ENCODE measurements around the gene FUT7. TPM values are rescaled to one million over a fixed set of nuclear protein-coding genes. Genes with fewer than 3 reads are reported as not detected.

Gene FUT7
- total RNA-seq, 1 experiment from 2014 or later, result 0.12 TPM

- H3K27ac Mint-ChIP-seq (ENCODE audit: low read depth, unreplicated experiment), result no peak overlapping the region
- no peak for TF ChIP-seq CTCF (IDR thresholded peaks at IDR 0.05; ENCODE audit: unreplicated experiment)
- no peak overlapping the region for H3K4me3 Mint-ChIP-seq (ENCODE audit: unreplicated experiment)
- CTCF ChIA-PET, result no interaction called here
- no peaks in the 10 kb centered on the region for H3K9me3 Mint-ChIP-seq (ENCODE audit: unreplicated experiment)
- no peak for DNase-seq (ENCODE audit: unreplicated experiment)
- peaks cover 10% of the 10 kb centered on the region for H3K36me3 Mint-ChIP-seq (ENCODE audit: insufficient read depth, unreplicated experiment)
- no TSS peak for BruUV-seq (replicated peaks)
- POLR2A ChIA-PET, result no interaction called here
- intact Hi-C loops (cut with micrococcal nuclease), result no loop called here
- no peaks in the 10 kb centered on the region for H3K4me1 Mint-ChIP-seq (ENCODE audit: insufficient read depth, unreplicated experiment)
- H3K27me3 Mint-ChIP-seq (ENCODE audit: insufficient read depth, unreplicated experiment), result no peaks in the 10 kb centered on the region
These were observed 23.6 kb downstream of the FUT7 start for GRCh38 chr9:137008312-137008711.

- no peak for DNase-seq (ENCODE audit: unreplicated experiment)
- Mint-ChIP-seq H3K27me3 (ENCODE audit: insufficient read depth, unreplicated experiment) (no peaks in the 10 kb centered on the region), H3K36me3 (ENCODE audit: insufficient read depth, unreplicated experiment) (peaks cover 10% of the 10 kb centered on the region), H3K9me3 (ENCODE audit: unreplicated experiment) (no peaks in the 10 kb centered on the region), H3K4me1 (ENCODE audit: insufficient read depth, unreplicated experiment) (no peaks in the 10 kb centered on the region), H3K4me3 (ENCODE audit: unreplicated experiment) (no peak overlapping the region), H3K27ac (ENCODE audit: low read depth, unreplicated experiment) (no peak overlapping the region)
- ChIA-PET POLR2A (no interaction called here), CTCF (no interaction called here)
- intact Hi-C loops (cut with micrococcal nuclease), result no loop called here
- no peak for TF ChIP-seq CTCF (IDR thresholded peaks at IDR 0.05; ENCODE audit: unreplicated experiment)
- no TSS peak for BruUV-seq (replicated peaks)
These were observed 24.0 kb downstream of the FUT7 start for GRCh38 chr9:137007816-137008270.

GRCh38 chr9:137007108-137007815 is 24.6 kb downstream of the FUT7 start:
- Mint-ChIP-seq H3K4me1 (ENCODE audit: insufficient read depth, unreplicated experiment) (no peaks in the 10 kb centered on the region), H3K36me3 (ENCODE audit: insufficient read depth, unreplicated experiment) (peaks cover 10% of the 10 kb centered on the region), H3K9me3 (ENCODE audit: unreplicated experiment) (no peaks in the 10 kb centered on the region), H3K27me3 (ENCODE audit: insufficient read depth, unreplicated experiment) (no peaks in the 10 kb centered on the region), H3K4me3 (ENCODE audit: unreplicated experiment) (no peak overlapping the region), H3K27ac (ENCODE audit: low read depth, unreplicated experiment) (no peak overlapping the region)
- ChIA-PET CTCF (no interaction called here), POLR2A (no interaction called here)
- intact Hi-C loops (cut with micrococcal nuclease), result no loop called here
- no peak for TF ChIP-seq CTCF (IDR thresholded peaks at IDR 0.05; ENCODE audit: unreplicated experiment)
- DNase-seq (ENCODE audit: unreplicated experiment), result no peak
- BruUV-seq (replicated peaks), result no TSS peak

- no peak overlapping the region for H3K4me3 Mint-ChIP-seq (ENCODE audit: unreplicated experiment)
- BruUV-seq (replicated peaks), result no TSS peak
- no peak for TF ChIP-seq CTCF (IDR thresholded peaks at IDR 0.05; ENCODE audit: unreplicated experiment)
- H3K4me1 Mint-ChIP-seq (ENCODE audit: insufficient read depth, unreplicated experiment), result no peaks in the 10 kb centered on the region
- POLR2A ChIA-PET, result no interaction called here
- peaks cover 5% of the 10 kb centered on the region for H3K36me3 Mint-ChIP-seq (ENCODE audit: insufficient read depth, unreplicated experiment)
- H3K27ac Mint-ChIP-seq (ENCODE audit: low read depth, unreplicated experiment), result no peak overlapping the region
- intact Hi-C loops (cut with micrococcal nuclease), result no loop called here
- H3K9me3 Mint-ChIP-seq (ENCODE audit: unreplicated experiment), result no peaks in the 10 kb centered on the region
- CTCF ChIA-PET, result interaction anchor here (0.7 to 1.2 kb wide), 2 partner anchors 29 to 206 kb away, joined by 3 to 8 read pairs; no protein-coding TSS in a partner anchor
- no peaks in the 10 kb centered on the region for H3K27me3 Mint-ChIP-seq (ENCODE audit: insufficient read depth, unreplicated experiment)
- DNase-seq (ENCODE audit: unreplicated experiment), result no peak
These were observed 25.5 kb downstream of the FUT7 start for GRCh38 chr9:137006116-137007003.
